Kidney epithelial cell (primary cell): ENCODE results near the gene GIN1. TPM values are rescaled to one million over a fixed set of nuclear protein-coding genes. Genes with fewer than 3 reads are reported as not detected.

Source experiments
- DNase-seq: peaks from one replicate; pipeline ENCODE4 v3.0.0-alpha.2; 2010; ENCODE audit warnings: low read depth
- H3K27me3 ChIP-seq: 2 replicates; pipeline ENCODE4 v1.6.0; 2011; ENCODE audit warnings: low read length; ENCODE audit not compliant: control insufficient read depth, insufficient read depth
- H3K36me3 ChIP-seq: 2 replicates; pipeline ENCODE4 v1.5.1; 2011; ENCODE audit warnings: low read length; ENCODE audit not compliant: control insufficient read depth, insufficient read depth
- H3K4me3 ChIP-seq: 2 replicates; pipeline ENCODE4 v1.5.1; 2011; ENCODE audit warnings: low read depth, mild to moderate bottlenecking, control low read depth, low read length
- CTCF ChIP-seq: IDR thresholded peaks from 2 replicates; pipeline ENCODE4 v1.5.1; 2011; ENCODE audit warnings: mild to moderate bottlenecking, moderate library complexity, low read length, control low read depth, inconsistent platforms; ENCODE audit not compliant: insufficient read depth, poor library complexity, severe bottlenecking
- total RNA-seq: library from RNA; depleted of rRNA; stranded (reverse); fragments of >200 nt; gene quantifications from 2 replicates; pipeline ENCODE4 v1.2.3, GENCODE V29; 2015

GIN1 gene
- total RNA-seq, 1 donor from 2014 or later = 4.2 TPM

GRCh38 chr5:103139264-103139865 lies 19.4 kb upstream of the GIN1 start:
- peak; percentile 34 for DNase-seq
- Histone ChIP-seq H3K36me3 (no peaks in the 10 kb centered on the region), H3K27me3 (no peaks in the 10 kb centered on the region), H3K4me3 (no peak overlapping the region)
- peak; percentile 88 for TF ChIP-seq CTCF

GRCh38 chr5:103138202-103138690 lies 18.3 kb upstream of the GIN1 start:
- no peak overlapping the region for H3K4me3 ChIP-seq
- H3K27me3 ChIP-seq = no peaks in the 10 kb centered on the region
- H3K36me3 ChIP-seq = no peaks in the 10 kb centered on the region
- TF ChIP-seq CTCF = no peak
- no peak for DNase-seq

GRCh38 chr5:103135461-103135860 lies 15.5 kb upstream of the GIN1 start:
- H3K27me3 ChIP-seq = no peaks in the 10 kb centered on the region
- H3K36me3 ChIP-seq = no peaks in the 10 kb centered on the region
- TF ChIP-seq CTCF = no peak
- no peak for DNase-seq
- no peak overlapping the region for H3K4me3 ChIP-seq

- DNase-seq = no peak
- no peak overlapping the region for H3K4me3 ChIP-seq
- no peaks in the 10 kb centered on the region for H3K27me3 ChIP-seq
Measured at GRCh38 chr5:103133231-103133630, 13.3 kb upstream of the GIN1 start.

GRCh38 chr5:103132684-103133083 lies 12.7 kb upstream of the GIN1 start:
- Histone ChIP-seq H3K27me3 (no peaks in the 10 kb centered on the region), H3K36me3 (no peaks in the 10 kb centered on the region), H3K4me3 (no peak overlapping the region)
- no peak for DNase-seq
- TF ChIP-seq CTCF = no peak

More at GRCh38 chr5:103133231-103133630, 13.3 kb upstream of the GIN1 start:
- no peak for TF ChIP-seq CTCF
- no peaks in the 10 kb centered on the region for H3K36me3 ChIP-seq

GRCh38 chr5:103128202-103128601 lies 8.3 kb upstream of the GIN1 start:
- no peak for TF ChIP-seq CTCF
- no peak for DNase-seq
- Histone ChIP-seq H3K36me3 (no peaks in the 10 kb centered on the region), H3K4me3 (no peak overlapping the region), H3K27me3 (no peaks in the 10 kb centered on the region)
